ENCODE measurements around the gene DHCR7. TPM values are rescaled to one million over a fixed set of nuclear protein-coding genes. Genes with fewer than 3 reads are reported as not detected.

The DHCR7 gene
- total RNA-seq, 1 donor from 2014 or later: 9.9 TPM

GRCh38 chr11:71402878-71403277, 45.3 kb downstream of the DHCR7 start:
- Histone ChIP-seq H3K9ac (ENCODE audit: low read depth in 1 of 3, low read length in 3 of 3) (no peak overlapping the region), H3K27me3 (ENCODE audit: control insufficient read depth in 3 of 3, insufficient read depth in 3 of 3, low read length in 3 of 3) (peaks cover 6 to 17% (median 11%) of the 10 kb centered on the region in 3 donors), H3K27ac (ENCODE audit: low read depth, low read length) (no peak overlapping the region), H3K9me3 (ENCODE audit: control insufficient read depth in 3 of 3, low read length in 3 of 3) (peaks cover 0 to 5% (median 0%) of the 10 kb centered on the region in 3 donors), H3K4me3 (ENCODE audit: low read length in 3 of 3) (no peak overlapping the region), H3K36me3 (ENCODE audit: control insufficient read depth in 3 of 3, insufficient read depth in 3 of 3, low read length in 3 of 3) (no peaks in the 10 kb centered on the region), H3K4me1 (ENCODE audit: control insufficient read depth in 3 of 3, insufficient read depth in 3 of 3, low read length in 3 of 3) (no peaks in the 10 kb centered on the region)

GRCh38 chr11:71400216-71400615, 48.0 kb downstream of the DHCR7 start:
- H3K36me3 ChIP-seq (ENCODE audit: control insufficient read depth in 3 of 3, insufficient read depth in 3 of 3, low read length in 3 of 3): no peaks in the 10 kb centered on the region

GRCh38 chr11:71399341-71399740, 48.9 kb downstream of the DHCR7 start:
- peaks cover 9 to 15% (median 14%) of the 10 kb centered on the region in 3 donors for H3K27me3 ChIP-seq (ENCODE audit: control insufficient read depth in 3 of 3, insufficient read depth in 3 of 3, low read length in 3 of 3)
- H3K9me3 ChIP-seq (ENCODE audit: control insufficient read depth in 3 of 3, low read length in 3 of 3): peaks cover 0 to 5% (median 0%) of the 10 kb centered on the region in 3 donors
- H3K4me3 ChIP-seq (ENCODE audit: low read length in 3 of 3): no peak overlapping the region
- H3K4me1 ChIP-seq (ENCODE audit: control insufficient read depth in 3 of 3, insufficient read depth in 3 of 3, low read length in 3 of 3): no peaks in the 10 kb centered on the region
- H3K27ac ChIP-seq (ENCODE audit: low read depth, low read length): no peak overlapping the region
- no peak overlapping the region for H3K9ac ChIP-seq (ENCODE audit: low read depth in 1 of 3, low read length in 3 of 3)
- no peaks in the 10 kb centered on the region for H3K36me3 ChIP-seq (ENCODE audit: control insufficient read depth in 3 of 3, insufficient read depth in 3 of 3, low read length in 3 of 3)

More at GRCh38 chr11:71400216-71400615, 48.0 kb downstream of the DHCR7 start:
- Histone ChIP-seq H3K27ac (ENCODE audit: low read depth, low read length) (no peak overlapping the region), H3K27me3 (ENCODE audit: control insufficient read depth in 3 of 3, insufficient read depth in 3 of 3, low read length in 3 of 3) (peaks cover 9 to 17% (median 15%) of the 10 kb centered on the region in 3 donors), H3K9ac (ENCODE audit: low read depth in 1 of 3, low read length in 3 of 3) (no peak overlapping the region), H3K4me3 (ENCODE audit: low read length in 3 of 3) (no peak overlapping the region), H3K4me1 (ENCODE audit: control insufficient read depth in 3 of 3, insufficient read depth in 3 of 3, low read length in 3 of 3) (no peaks in the 10 kb centered on the region), H3K9me3 (ENCODE audit: control insufficient read depth in 3 of 3, low read length in 3 of 3) (peaks cover 0 to 5% (median 0%) of the 10 kb centered on the region in 3 donors)

- H3K9me3 ChIP-seq (ENCODE audit: control insufficient read depth in 3 of 3, low read length in 3 of 3): peaks cover 0 to 3% (median 0%) of the 10 kb centered on the region in 3 donors
- peaks cover 8 to 14% (median 14%) of the 10 kb centered on the region in 3 donors for H3K27me3 ChIP-seq (ENCODE audit: control insufficient read depth in 3 of 3, insufficient read depth in 3 of 3, low read length in 3 of 3)
- no peak overlapping the region for H3K27ac ChIP-seq (ENCODE audit: low read depth, low read length)
- no peaks in the 10 kb centered on the region for H3K4me1 ChIP-seq (ENCODE audit: control insufficient read depth in 3 of 3, insufficient read depth in 3 of 3, low read length in 3 of 3)
- H3K4me3 ChIP-seq (ENCODE audit: low read length in 3 of 3): no peak overlapping the region
- H3K36me3 ChIP-seq (ENCODE audit: control insufficient read depth in 3 of 3, insufficient read depth in 3 of 3, low read length in 3 of 3): no peaks in the 10 kb centered on the region
- H3K9ac ChIP-seq (ENCODE audit: low read depth in 1 of 3, low read length in 3 of 3): no peak overlapping the region
These were observed 50.2 kb downstream of the DHCR7 start for GRCh38 chr11:71397961-71398360.

- no peaks in the 10 kb centered on the region for H3K36me3 ChIP-seq (ENCODE audit: control insufficient read depth in 3 of 3, insufficient read depth in 3 of 3, low read length in 3 of 3)
- H3K4me3 ChIP-seq (ENCODE audit: low read length in 3 of 3): no peak overlapping the region
- no peaks in the 10 kb centered on the region for H3K9me3 ChIP-seq (ENCODE audit: control insufficient read depth in 3 of 3, low read length in 3 of 3)
- H3K27me3 ChIP-seq (ENCODE audit: control insufficient read depth in 3 of 3, insufficient read depth in 3 of 3, low read length in 3 of 3): peaks cover 8 to 15% (median 11%) of the 10 kb centered on the region in 3 donors
- no peak overlapping the region for H3K9ac ChIP-seq (ENCODE audit: low read depth in 1 of 3, low read length in 3 of 3)
- H3K4me1 ChIP-seq (ENCODE audit: control insufficient read depth in 3 of 3, insufficient read depth in 3 of 3, low read length in 3 of 3): no peaks in the 10 kb centered on the region
- H3K27ac ChIP-seq (ENCODE audit: low read depth, low read length): no peak overlapping the region
These were observed 50.8 kb downstream of the DHCR7 start for GRCh38 chr11:71397331-71397860.

- H3K9me3 ChIP-seq (ENCODE audit: control insufficient read depth in 3 of 3, low read length in 3 of 3): no peaks in the 10 kb centered on the region
- no peak overlapping the region for H3K27ac ChIP-seq (ENCODE audit: low read depth, low read length)
- H3K4me1 ChIP-seq (ENCODE audit: control insufficient read depth in 3 of 3, insufficient read depth in 3 of 3, low read length in 3 of 3): no peaks in the 10 kb centered on the region
- H3K9ac ChIP-seq (ENCODE audit: low read depth in 1 of 3, low read length in 3 of 3): no peak overlapping the region
- no peaks in the 10 kb centered on the region for H3K36me3 ChIP-seq (ENCODE audit: control insufficient read depth in 3 of 3, insufficient read depth in 3 of 3, low read length in 3 of 3)
- peaks cover 8 to 21% (median 16%) of the 10 kb centered on the region in 3 donors for H3K27me3 ChIP-seq (ENCODE audit: control insufficient read depth in 3 of 3, insufficient read depth in 3 of 3, low read length in 3 of 3)
- H3K4me3 ChIP-seq (ENCODE audit: low read length in 3 of 3): no peak overlapping the region
These were observed 51.6 kb downstream of the DHCR7 start for GRCh38 chr11:71396548-71397123.

GRCh38 chr11:71395774-71396173, 52.4 kb downstream of the DHCR7 start:
- no peak overlapping the region for H3K9ac ChIP-seq (ENCODE audit: low read depth in 1 of 3, low read length in 3 of 3)
- H3K9me3 ChIP-seq (ENCODE audit: control insufficient read depth in 3 of 3, low read length in 3 of 3): no peaks in the 10 kb centered on the region
- H3K36me3 ChIP-seq (ENCODE audit: control insufficient read depth in 3 of 3, insufficient read depth in 3 of 3, low read length in 3 of 3): no peaks in the 10 kb centered on the region
- no peak overlapping the region for H3K4me3 ChIP-seq (ENCODE audit: low read length in 3 of 3)
- peaks cover 10 to 24% (median 16%) of the 10 kb centered on the region in 3 donors for H3K27me3 ChIP-seq (ENCODE audit: control insufficient read depth in 3 of 3, insufficient read depth in 3 of 3, low read length in 3 of 3)
- no peaks in the 10 kb centered on the region for H3K4me1 ChIP-seq (ENCODE audit: control insufficient read depth in 3 of 3, insufficient read depth in 3 of 3, low read length in 3 of 3)
- no peak overlapping the region for H3K27ac ChIP-seq (ENCODE audit: low read depth, low read length)

- no peak overlapping the region for H3K4me3 ChIP-seq (ENCODE audit: low read length in 3 of 3)
- no peak overlapping the region for H3K27ac ChIP-seq (ENCODE audit: low read depth, low read length)
- H3K27me3 ChIP-seq (ENCODE audit: control insufficient read depth in 3 of 3, insufficient read depth in 3 of 3, low read length in 3 of 3): peaks cover 16 to 27% (median 18%) of the 10 kb centered on the region in 3 donors
- no peaks in the 10 kb centered on the region for H3K36me3 ChIP-seq (ENCODE audit: control insufficient read depth in 3 of 3, insufficient read depth in 3 of 3, low read length in 3 of 3)
- H3K4me1 ChIP-seq (ENCODE audit: control insufficient read depth in 3 of 3, insufficient read depth in 3 of 3, low read length in 3 of 3): no peaks in the 10 kb centered on the region
- H3K9ac ChIP-seq (ENCODE audit: low read depth in 1 of 3, low read length in 3 of 3): no peak overlapping the region
- H3K9me3 ChIP-seq (ENCODE audit: control insufficient read depth in 3 of 3, low read length in 3 of 3): no peaks in the 10 kb centered on the region
These were observed 53.0 kb downstream of the DHCR7 start for GRCh38 chr11:71395263-71395560.

- H3K4me1 ChIP-seq (ENCODE audit: control insufficient read depth in 3 of 3, insufficient read depth in 3 of 3, low read length in 3 of 3): no peaks in the 10 kb centered on the region
- no peaks in the 10 kb centered on the region for H3K36me3 ChIP-seq (ENCODE audit: control insufficient read depth in 3 of 3, insufficient read depth in 3 of 3, low read length in 3 of 3)
- peaks cover 27 to 38% (median 32%) of the 10 kb centered on the region in 3 donors for H3K27me3 ChIP-seq (ENCODE audit: control insufficient read depth in 3 of 3, insufficient read depth in 3 of 3, low read length in 3 of 3)
- H3K9me3 ChIP-seq (ENCODE audit: control insufficient read depth in 3 of 3, low read length in 3 of 3): no peaks in the 10 kb centered on the region
- H3K9ac ChIP-seq (ENCODE audit: low read depth in 1 of 3, low read length in 3 of 3): no peak overlapping the region
- no peak overlapping the region for H3K27ac ChIP-seq (ENCODE audit: low read depth, low read length)
- no peak overlapping the region for H3K4me3 ChIP-seq (ENCODE audit: low read length in 3 of 3)
These were observed 54.9 kb downstream of the DHCR7 start for GRCh38 chr11:71393283-71393682.

- no peaks in the 10 kb centered on the region for H3K9me3 ChIP-seq (ENCODE audit: control insufficient read depth in 3 of 3, low read length in 3 of 3)
- H3K36me3 ChIP-seq (ENCODE audit: control insufficient read depth in 3 of 3, insufficient read depth in 3 of 3, low read length in 3 of 3): no peaks in the 10 kb centered on the region
- H3K4me1 ChIP-seq (ENCODE audit: control insufficient read depth in 3 of 3, insufficient read depth in 3 of 3, low read length in 3 of 3): no peaks in the 10 kb centered on the region
- H3K4me3 ChIP-seq (ENCODE audit: low read length in 3 of 3): no peak overlapping the region
- H3K9ac ChIP-seq (ENCODE audit: low read depth in 1 of 3, low read length in 3 of 3): no peak overlapping the region
- no peak overlapping the region for H3K27ac ChIP-seq (ENCODE audit: low read depth, low read length)
- peaks cover 30 to 41% (median 31%) of the 10 kb centered on the region in 3 donors for H3K27me3 ChIP-seq (ENCODE audit: control insufficient read depth in 3 of 3, insufficient read depth in 3 of 3, low read length in 3 of 3)
These were observed 56.4 kb downstream of the DHCR7 start for GRCh38 chr11:71391796-71392195.

All from skeletal muscle tissue (tissue), 4 donors.